IPS DF 6.9 (cell line): ENCODE data around the gene RNASE7.
"Not testable (repeated sequence)": the region's sequence is repeated elsewhere in the genome, so short reads cannot be mapped to it uniquely, and the experiment has no call there.

Source experiments
- DNase-seq: peaks from one replicate; pipeline ENCODE4 v3.0.0-alpha.2; 2013; ENCODE audit warnings: low read depth, low spot score
- H3K27ac ChIP-seq: one replicate; pipeline ENCODE4 v1.5.1; 2013; ENCODE audit warnings: low read length, control low read depth
- H3K27me3 ChIP-seq: 2 replicates; pipeline ENCODE4 v1.6.1; 2013; ENCODE audit warnings: mild to moderate bottlenecking, low read length; ENCODE audit not compliant: control insufficient read depth, insufficient read depth
- H3K36me3 ChIP-seq: 2 replicates; pipeline ENCODE4 v1.6.1; 2013; ENCODE audit warnings: low read length; ENCODE audit not compliant: control insufficient read depth, insufficient read depth
- H3K4me1 ChIP-seq: 2 replicates; pipeline ENCODE4 v1.6.1; 2013; ENCODE audit warnings: low read length; ENCODE audit not compliant: control insufficient read depth, insufficient read depth
- H3K4me3 ChIP-seq: 2 replicates; pipeline ENCODE4 v1.5.1; 2013; ENCODE audit warnings: mild to moderate bottlenecking, low read length
- H3K9me3 ChIP-seq: 2 replicates; pipeline ENCODE4 v1.6.1; 2013; ENCODE audit warnings: low read length, inconsistent platforms; ENCODE audit not compliant: control insufficient read depth, insufficient read depth
- WGBS: extraction: QIAGEN DNeasy Blood & Tissue Kit; methylation state at CpG from one replicate; pipeline ENCODE4 v1.1.7; 2013; ENCODE audit warnings: mixed read lengths, missing lambda C conversion rate; ENCODE audit not compliant: insufficient read length, insufficient coverage; 5-methylcytosine and 5-hydroxymethylcytosine counted together

The RNASE7 gene

DNA sequence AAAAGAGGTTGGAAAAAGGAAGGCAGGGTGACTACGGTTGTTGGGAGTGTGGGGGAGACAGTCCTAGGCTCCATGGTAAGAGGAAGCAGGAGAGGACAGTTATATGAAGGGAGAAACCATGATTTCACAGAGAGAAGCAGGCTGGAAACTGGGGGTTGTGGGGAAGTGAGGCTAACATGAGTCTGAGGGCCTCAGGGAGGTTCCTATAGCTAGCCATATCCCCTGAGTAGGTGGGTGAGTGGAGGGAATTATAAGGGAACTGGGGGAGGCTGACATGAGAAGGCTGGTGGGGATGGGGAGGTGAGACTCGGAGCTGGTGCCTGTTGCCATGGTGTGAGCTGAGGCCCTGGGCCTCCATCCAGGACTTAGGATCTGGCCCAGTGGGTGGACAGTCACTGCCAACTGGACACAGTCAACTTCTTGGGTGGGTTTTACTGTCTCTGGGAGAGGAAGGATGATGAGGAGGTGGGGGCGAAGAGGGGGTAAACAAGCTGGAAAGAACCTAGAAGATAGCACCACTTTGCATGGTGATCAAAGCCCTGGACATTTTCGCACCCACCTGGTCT, 8.9 kb upstream of the RNASE7 start:
- no peak overlapping the region for H3K4me3 ChIP-seq
- no peak for DNase-seq
- H3K27me3 ChIP-seq: no peaks in the 10 kb centered on the region
- H3K27ac ChIP-seq: no peak overlapping the region
- H3K9me3 ChIP-seq: no peaks in the 10 kb centered on the region
- no peaks in the 10 kb centered on the region for H3K4me1 ChIP-seq
- no CpG with 5 or more reads among the region's 4 CpGs for WGBS
- no peaks in the 10 kb centered on the region for H3K36me3 ChIP-seq

DNA sequence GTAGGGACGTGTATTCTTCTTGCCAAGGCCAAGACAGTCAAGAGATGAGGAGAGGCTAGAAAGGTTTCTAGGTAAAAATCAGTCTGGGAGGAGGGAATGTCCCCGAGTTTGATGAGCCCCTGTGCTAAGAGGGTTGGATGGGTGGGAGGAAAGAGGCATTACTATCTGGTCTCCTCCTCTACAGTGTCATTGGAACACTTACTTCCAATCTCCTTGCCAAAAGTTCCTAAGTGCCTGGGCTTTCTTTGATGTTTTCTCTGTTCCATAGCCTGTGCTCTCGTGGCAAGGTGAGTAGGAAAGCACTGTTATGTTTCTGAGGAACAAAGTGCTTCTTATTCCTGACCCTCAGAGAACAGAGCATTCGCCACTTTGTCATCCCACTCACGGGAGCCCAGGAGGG, 7.5 kb upstream of the RNASE7 start, which contains the start of gene RNASE13:
TSS of gene RNASE13 (minus strand) at position 101 of the 400 bp plus-strand sequence. CDS start 519 bp downstream, outside the sequence.
- WGBS: no CpG with 5 or more reads among the region's 5 CpGs
- no peak for DNase-seq
- 0 out of 2 replicates have a peak, but pooled peaks cover 2% of the 10 kb centered on the region for H3K4me1 ChIP-seq
- H3K27ac ChIP-seq: no peak within 1 kb of the TSS
- H3K4me3 ChIP-seq: no peak within 1 kb of the TSS
- no peaks in the 10 kb centered on the region for H3K9me3 ChIP-seq
- H3K27me3 ChIP-seq: no peaks in the 10 kb centered on the region
- H3K36me3 ChIP-seq: no peaks in the 10 kb centered on the region

DNA sequence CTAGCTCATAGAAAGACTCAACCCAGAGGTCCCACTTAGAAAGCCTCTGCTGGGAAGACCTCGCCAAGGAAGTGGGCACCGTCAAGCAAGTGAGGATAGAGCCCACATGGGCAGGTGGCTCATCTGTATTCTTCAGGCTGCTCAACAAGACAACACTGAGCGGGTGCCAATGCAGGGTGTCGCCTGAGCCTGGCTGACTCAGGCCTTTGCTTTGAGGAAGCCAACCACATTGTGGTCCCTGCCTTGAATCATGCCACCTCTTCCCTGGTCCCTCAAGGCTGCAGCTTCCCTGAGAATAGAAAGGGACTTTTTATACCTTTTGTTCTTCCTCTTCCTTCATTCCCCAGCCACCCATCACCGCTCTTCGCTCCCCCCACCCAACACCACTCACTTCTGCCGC, 5.4 kb upstream of the RNASE7 start:
- H3K36me3 ChIP-seq: no peaks in the 10 kb centered on the region
- no peaks in the 10 kb centered on the region for H3K27me3 ChIP-seq
- no peak overlapping the region for H3K27ac ChIP-seq
- no peak overlapping the region for H3K4me3 ChIP-seq
- WGBS: 100% methylated on average over 2 of the region's 7 CpGs
- DNase-seq: no peak
- H3K9me3 ChIP-seq: no peaks in the 10 kb centered on the region
- H3K4me1 ChIP-seq: peaks cover 2% of the 10 kb centered on the region; the same call in 1 of the 2 replicates

DNA sequence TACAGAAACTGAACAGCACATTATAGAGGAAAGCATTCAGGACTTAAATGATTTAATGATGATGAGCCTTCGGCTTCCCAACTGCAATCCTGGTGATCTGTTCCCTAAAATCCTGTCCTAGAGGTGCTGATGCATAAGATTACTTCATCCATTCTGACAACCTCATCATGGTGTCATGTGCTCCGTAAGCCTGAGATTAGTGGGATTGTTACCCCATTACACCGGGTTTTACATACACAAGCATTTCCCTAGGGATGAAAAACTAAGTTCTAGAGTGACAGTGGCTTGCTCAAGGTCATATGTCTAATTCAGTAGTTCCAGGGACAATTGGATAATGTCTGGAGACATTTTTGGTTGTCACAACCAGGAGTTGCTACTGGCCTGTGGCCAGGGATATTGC, 5.0 kb upstream of the RNASE7 start:
- WGBS: no CpG with 5 or more reads among the region's 3 CpGs
- no peaks in the 10 kb centered on the region for H3K36me3 ChIP-seq
- peaks cover 2% of the 10 kb centered on the region; the same call in 1 of the 2 replicates for H3K4me1 ChIP-seq
- H3K27me3 ChIP-seq: no peaks in the 10 kb centered on the region
- H3K27ac ChIP-seq: no peak overlapping the region
- no peak for DNase-seq
- no peak overlapping the region for H3K4me3 ChIP-seq
- H3K9me3 ChIP-seq: no peaks in the 10 kb centered on the region

DNA sequence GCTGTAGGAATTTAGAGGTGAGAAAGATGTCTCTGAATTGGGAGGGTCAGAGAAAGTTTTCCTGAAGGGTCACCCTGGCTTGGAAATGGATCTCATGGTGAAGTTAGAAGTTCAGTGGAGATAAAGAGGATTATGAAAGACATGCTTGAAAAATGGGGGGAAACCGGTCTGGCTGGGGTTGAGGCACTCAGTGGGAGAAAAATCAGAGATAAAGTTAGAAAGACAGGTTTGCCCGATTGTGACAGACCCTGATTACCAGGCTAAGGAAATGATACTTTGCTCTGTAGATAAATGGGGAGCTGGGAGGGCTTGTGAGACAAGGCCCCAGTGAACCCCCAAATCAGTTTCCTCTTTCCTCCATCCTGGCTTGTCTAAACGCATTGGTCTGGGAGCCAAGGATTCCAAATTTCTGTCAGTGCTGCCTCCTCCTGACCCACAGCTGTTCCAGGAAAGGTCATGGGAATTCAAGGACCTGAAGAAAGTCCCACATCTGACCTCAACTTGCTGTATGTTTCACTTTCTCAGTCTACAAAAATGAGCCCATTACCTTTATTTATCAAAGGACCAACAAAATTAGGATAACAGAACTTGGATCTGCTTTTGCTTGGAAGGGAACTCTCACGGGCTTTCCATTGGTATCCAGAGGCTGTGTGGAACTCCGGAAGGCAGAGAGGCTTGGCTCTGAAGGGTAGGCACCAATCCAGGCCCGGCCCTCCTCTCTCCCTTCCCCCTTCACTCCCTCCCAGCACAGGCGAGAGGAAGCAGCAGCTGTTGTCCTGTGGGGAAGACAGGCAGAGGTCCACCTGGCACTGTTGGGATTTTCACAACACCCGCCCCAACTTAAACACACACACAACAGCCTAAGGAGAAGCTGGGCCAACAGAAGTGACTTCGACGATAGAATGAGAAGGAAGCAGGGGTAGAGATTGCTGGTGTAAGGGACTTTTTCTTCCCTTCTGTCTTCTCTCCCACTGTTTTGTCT, 3.4 kb upstream of the RNASE7 start:
- no CpG with 5 or more reads among the region's 10 CpGs for WGBS
- no peak overlapping the region for H3K4me3 ChIP-seq
- DNase-seq: no peak
- no peak overlapping the region for H3K27ac ChIP-seq
- H3K36me3 ChIP-seq: no peaks in the 10 kb centered on the region
- peaks cover 2% of the 10 kb centered on the region; the same call in 1 of the 2 replicates for H3K4me1 ChIP-seq
- no peaks in the 10 kb centered on the region for H3K27me3 ChIP-seq
- no peaks in the 10 kb centered on the region for H3K9me3 ChIP-seq

DNA sequence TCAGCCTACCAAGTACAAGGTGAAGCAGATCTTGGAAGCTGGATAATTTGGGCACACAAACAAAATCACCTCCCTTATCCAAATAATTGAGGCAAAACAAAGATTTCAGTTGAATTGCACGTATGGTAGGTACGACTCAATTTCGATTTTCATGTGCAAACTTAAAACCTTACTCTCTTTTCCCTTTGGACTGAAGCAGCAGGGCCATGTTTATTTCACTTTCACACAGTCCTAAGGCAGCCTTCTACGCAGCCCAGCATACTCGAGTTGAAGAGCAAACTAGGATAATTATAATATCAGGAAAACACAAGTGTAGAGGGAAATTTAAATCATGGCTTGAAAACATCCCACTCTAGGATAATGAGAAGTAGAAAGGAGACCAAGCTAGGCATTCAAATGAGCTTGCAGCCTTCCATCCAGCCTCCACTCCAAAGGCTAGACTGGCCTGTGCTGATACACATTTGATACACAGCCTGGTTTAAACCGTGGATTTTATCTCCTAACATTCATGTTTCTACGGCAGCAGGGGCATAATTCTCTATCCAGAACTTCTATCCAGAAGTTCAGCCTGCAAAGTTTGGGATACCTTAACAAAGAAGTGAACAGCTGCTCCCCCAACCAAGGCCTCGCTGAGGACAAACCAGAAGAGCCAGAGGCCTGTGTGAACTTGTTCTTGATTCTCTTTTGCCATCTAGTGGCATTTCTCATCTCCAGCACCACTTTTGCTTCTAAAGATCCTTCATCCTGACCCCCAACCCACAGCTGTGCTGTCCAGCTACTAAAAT, 2.4 kb upstream of the RNASE7 start:
- H3K27ac ChIP-seq: no peak overlapping the region
- peak; percentile 41 for DNase-seq
- H3K27me3 ChIP-seq: no peaks in the 10 kb centered on the region
- no CpG with 5 or more reads among the region's 8 CpGs for WGBS
- no peaks in the 10 kb centered on the region for H3K36me3 ChIP-seq
- H3K4me3 ChIP-seq: no peak overlapping the region
- no peaks in the 10 kb centered on the region for H3K9me3 ChIP-seq
- peaks cover 2% of the 10 kb centered on the region; the same call in 1 of the 2 replicates for H3K4me1 ChIP-seq

DNA sequence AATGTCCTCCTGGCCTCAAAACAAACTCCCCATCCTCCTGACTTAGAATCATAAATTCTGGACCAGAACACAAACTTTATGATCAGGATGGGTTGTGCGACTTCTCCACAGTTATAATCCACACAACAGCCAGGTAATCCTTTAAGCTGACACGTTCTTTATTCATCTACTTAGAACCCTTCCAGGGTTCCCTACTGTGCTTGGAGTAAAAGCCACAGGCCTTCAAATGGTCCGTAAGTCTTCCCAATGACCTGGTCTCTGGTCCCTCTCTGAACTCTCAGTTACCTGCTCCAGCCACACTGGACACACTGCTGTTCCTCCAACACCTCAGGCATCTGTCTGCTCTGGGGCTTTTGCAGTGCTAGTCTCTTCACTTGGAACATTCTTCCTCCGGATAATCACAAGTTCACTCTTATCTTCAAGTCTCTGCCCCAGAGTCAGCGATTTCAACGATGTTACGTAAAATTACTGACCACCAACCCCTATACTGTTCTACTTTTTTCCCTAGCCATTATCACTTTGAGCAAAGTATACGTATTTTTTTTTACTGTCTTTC, 1.7 kb upstream of the RNASE7 start:
- no peaks in the 10 kb centered on the region for H3K27me3 ChIP-seq
- no peaks in the 10 kb centered on the region for H3K9me3 ChIP-seq
- no peak overlapping the region for H3K27ac ChIP-seq
- no peak for DNase-seq
- H3K4me1 ChIP-seq: peaks cover 2% of the 10 kb centered on the region; the same call in 1 of the 2 replicates
- no peak overlapping the region for H3K4me3 ChIP-seq
- WGBS: no CpG with 5 or more reads among the region's 8 CpGs
- H3K36me3 ChIP-seq: no peaks in the 10 kb centered on the region

DNA sequence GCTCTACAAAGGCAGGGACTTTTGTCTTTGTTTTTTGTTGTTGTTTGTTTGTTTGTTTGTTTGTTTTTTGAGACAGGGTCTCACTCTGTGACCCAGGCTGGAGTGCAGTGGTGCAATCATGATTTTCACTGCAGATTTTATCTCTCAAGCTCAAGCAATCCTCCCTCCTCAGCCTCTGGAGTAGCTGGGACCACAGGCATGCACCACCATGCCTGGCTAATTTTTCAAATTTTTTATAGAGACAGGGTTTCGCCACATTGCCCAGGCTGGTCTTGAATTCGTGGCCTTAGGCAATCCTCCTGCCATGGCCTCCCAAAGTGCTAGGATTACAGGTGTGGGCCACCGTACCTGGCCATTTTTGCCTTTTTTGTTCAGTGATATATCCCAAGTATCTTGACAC, 1.2 kb upstream of the RNASE7 start:
- no CpG with 5 or more reads among the region's 3 CpGs for WGBS
- DNase-seq, H3K9me3 ChIP-seq, H3K36me3 ChIP-seq, H3K27ac ChIP-seq, H3K4me1 ChIP-seq, H3K4me3 ChIP-seq, H3K27me3 ChIP-seq: not testable (repeated sequence)

DNA sequence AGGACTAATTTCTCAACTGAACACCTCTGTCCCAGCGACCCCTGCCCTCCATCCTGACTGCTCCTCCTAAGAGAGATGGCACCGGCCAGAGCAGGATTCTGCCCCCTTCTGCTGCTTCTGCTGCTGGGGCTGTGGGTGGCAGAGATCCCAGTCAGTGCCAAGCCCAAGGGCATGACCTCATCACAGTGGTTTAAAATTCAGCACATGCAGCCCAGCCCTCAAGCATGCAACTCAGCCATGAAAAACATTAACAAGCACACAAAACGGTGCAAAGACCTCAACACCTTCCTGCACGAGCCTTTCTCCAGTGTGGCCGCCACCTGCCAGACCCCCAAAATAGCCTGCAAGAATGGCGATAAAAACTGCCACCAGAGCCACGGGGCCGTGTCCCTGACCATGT, 756 bp downstream of the RNASE7 start:
- H3K4me3 ChIP-seq: no peak overlapping the region
- DNase-seq: no peak
- H3K27me3 ChIP-seq: no peaks in the 10 kb centered on the region
- peaks cover 2% of the 10 kb centered on the region; the same call in 1 of the 2 replicates for H3K4me1 ChIP-seq
- no CpG with 5 or more reads among the region's 8 CpGs for WGBS
- H3K27ac ChIP-seq: no peak overlapping the region
- no peaks in the 10 kb centered on the region for H3K36me3 ChIP-seq
- H3K9me3 ChIP-seq: no peaks in the 10 kb centered on the region
